Stomach smooth muscle (tissue), 2 donors: Measurements from ENCODE around the gene ATP7B.
A peak's percentile ranks its signal among the peaks of the same experiment; 100 is the strongest.

Experiments used
- H3K27ac ChIP-seq: one replicate; pipeline ENCODE4 v1.7.0; 2013; ENCODE audit warnings: mild to moderate bottlenecking, low read length, inconsistent platforms
- H3K27me3 ChIP-seq, 2 donors: one replicate each; pipeline ENCODE4 v1.7.0; 2013; ENCODE audit warnings: low read length in 2 of 2; ENCODE audit not compliant: insufficient read depth in 2 of 2, control insufficient read depth in 1 of 2
- H3K36me3 ChIP-seq, 2 donors: one replicate each; pipeline ENCODE4 v1.7.0; 2013; ENCODE audit warnings: low read length in 2 of 2; ENCODE audit not compliant: control insufficient read depth in 2 of 2, insufficient read depth in 2 of 2
- H3K4me1 ChIP-seq: one replicate; pipeline ENCODE4 v1.7.0; 2013; ENCODE audit warnings: low read length; ENCODE audit not compliant: control insufficient read depth, insufficient read depth
- H3K4me3 ChIP-seq, 2 donors: one replicate each; pipeline ENCODE4 v1.7.0; 2013; ENCODE audit warnings: low read length in 2 of 2
- H3K9ac ChIP-seq, 2 donors: one replicate each; pipeline ENCODE4 v1.7.0; 2013; ENCODE audit warnings: low read length in 2 of 2, mild to moderate bottlenecking in 1 of 2
- H3K9me3 ChIP-seq, 2 donors: one replicate each; pipeline ENCODE4 v1.7.0; 2013; ENCODE audit warnings: low read length in 2 of 2; ENCODE audit not compliant: control insufficient read depth in 2 of 2
- donor health status: healthy.
- donor health status: Pancreatic carcinoma.

Gene ATP7B

DNA sequence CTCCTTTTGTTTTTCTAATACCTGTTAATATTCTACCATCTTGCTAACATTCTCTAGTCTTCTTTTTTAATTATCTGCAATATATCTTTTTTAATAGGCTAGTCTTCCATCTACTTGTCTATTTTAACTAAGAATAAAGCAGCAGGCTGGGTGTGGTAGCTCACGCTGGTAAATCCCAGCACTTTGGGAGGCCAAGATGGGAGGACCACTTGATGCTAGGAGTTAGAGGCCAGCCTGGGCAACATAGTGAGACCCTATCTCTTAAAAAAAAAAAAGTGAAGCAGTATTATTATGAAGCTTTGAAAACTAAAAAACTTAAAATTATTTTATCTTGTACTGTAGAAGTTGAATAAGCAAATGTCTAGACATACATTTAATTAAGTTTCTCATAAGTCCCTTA, 16.6 kb upstream of the ATP7B start:
- H3K36me3 ChIP-seq = peaks cover 15 to 16% of the 10 kb centered on the region in 2 donors

GRCh38 chr13:52026246-52026626, 15.0 kb upstream of the ATP7B start:
- H3K9me3 ChIP-seq = no peaks in the 10 kb centered on the region
- H3K36me3 ChIP-seq = peaks cover 20 to 21% of the 10 kb centered on the region in 2 donors
- H3K4me3 ChIP-seq = no peak overlapping the region
- H3K4me1 ChIP-seq = no peaks in the 10 kb centered on the region
- no peak overlapping the region for H3K27ac ChIP-seq
- H3K27me3 ChIP-seq = no peaks in the 10 kb centered on the region
- H3K9ac ChIP-seq = no peak overlapping the region

More for the DNA sequence above, 16.6 kb upstream of the ATP7B start:
- Histone ChIP-seq H3K9me3 (no peaks in the 10 kb centered on the region), H3K4me3 (no peak overlapping the region), H3K27me3 (no peaks in the 10 kb centered on the region), H3K9ac (no peak overlapping the region), H3K27ac (no peak overlapping the region), H3K4me1 (no peaks in the 10 kb centered on the region)

DNA sequence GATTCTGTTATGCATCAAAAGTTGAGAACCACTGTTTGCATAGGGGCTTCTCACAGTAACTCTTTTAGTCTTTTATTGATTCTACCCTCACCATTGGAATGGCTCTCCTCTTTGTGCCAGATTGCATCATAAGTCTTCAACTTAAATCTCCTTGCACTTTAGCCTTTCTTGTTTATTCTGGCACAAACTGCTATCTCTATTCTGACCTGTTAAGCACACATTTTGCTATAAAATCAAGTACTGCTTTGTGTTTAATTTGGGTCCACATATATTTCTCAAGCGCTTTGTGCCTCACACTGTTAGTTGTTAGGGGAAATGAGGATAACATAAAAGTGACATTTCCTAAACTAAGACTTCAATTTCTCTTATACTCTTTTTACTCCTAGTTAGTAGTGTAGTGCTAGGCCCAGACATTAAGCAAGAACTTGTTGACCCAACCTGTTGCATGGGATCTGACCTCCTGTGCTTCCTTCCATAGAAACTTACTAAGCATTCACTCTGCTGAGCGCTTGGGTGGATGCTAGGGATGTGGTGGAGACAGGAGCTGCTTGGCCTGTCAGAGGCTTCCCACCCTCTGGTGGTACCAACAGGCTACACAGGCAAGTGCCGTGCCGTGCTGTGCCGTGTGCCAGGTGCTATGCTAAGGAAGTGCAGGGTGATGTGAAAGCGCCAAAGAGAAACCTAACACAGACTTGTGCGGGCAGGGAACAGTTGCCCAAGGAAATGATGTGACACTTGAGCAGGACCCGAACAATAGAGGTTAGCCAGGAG, 14.4 kb upstream of the ATP7B start:
- Histone ChIP-seq H3K9ac (no peak overlapping the region), H3K4me1 (no peaks in the 10 kb centered on the region), H3K4me3 (no peak overlapping the region), H3K27ac (no peak overlapping the region), H3K27me3 (no peaks in the 10 kb centered on the region), H3K36me3 (peaks cover 25% of the 10 kb centered on the region in 2 donors), H3K9me3 (no peaks in the 10 kb centered on the region)

DNA sequence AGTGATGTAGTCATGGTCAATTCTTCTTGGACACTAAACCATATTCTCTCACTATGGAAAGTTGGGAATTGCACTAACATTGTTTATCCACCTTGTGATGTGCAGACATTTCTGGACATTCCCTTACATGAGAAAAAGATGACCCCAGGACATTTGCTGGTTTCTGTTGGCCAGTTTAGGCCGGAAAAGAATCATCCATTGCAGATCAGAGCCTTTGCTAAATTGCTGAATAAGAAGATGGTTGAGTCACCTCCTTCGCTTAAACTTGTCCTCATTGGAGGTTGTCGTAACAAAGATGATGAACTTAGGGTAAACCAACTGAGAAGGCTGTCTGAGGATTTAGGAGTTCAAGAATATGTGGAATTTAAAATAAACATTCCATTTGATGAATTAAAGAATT, 13.2 kb upstream of the ATP7B start, which contains the start of gene UTP14C:
Gene UTP14C, plus strand, starts transcription at position 211 of the 400 bp plus-strand sequence. CDS start 4,114 bp downstream, outside the sequence.
- no peak within 1 kb of the TSS for H3K9ac ChIP-seq
- H3K27ac ChIP-seq = no peak within 1 kb of the TSS
- no peak within 1 kb of the TSS for H3K4me3 ChIP-seq
- no peaks in the 10 kb centered on the region for H3K4me1 ChIP-seq
- H3K36me3 ChIP-seq = peaks cover 33 to 37% of the 10 kb centered on the region in 2 donors
- no peaks in the 10 kb centered on the region for H3K27me3 ChIP-seq
- H3K9me3 ChIP-seq = no peaks in the 10 kb centered on the region

DNA sequence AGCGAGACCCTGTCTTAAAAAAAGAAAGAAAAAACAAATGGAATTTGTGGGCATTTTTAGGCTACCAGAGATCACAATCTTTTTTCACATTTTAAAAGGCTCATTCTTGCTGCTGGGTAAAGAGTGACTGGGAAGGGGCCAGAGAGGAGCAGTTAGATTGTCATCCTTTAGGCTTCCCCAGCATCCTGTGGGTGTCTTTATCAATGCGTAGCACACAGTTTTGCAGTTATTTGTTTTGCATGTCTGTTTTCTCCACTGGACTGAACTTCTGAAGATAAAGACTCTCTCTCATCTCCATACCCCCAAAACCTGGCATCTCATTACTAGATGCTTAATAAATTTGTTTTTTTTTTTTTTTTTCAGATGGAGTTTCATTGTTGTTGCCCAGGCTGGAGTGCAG, 11.1 kb upstream of the ATP7B start:
- Histone ChIP-seq H3K4me1 (no peaks in the 10 kb centered on the region), H3K36me3 (peaks cover 32 to 35% of the 10 kb centered on the region in 2 donors), H3K4me3 (no peak overlapping the region), H3K27ac (no peak overlapping the region), H3K9me3 (no peaks in the 10 kb centered on the region), H3K27me3 (no peaks in the 10 kb centered on the region), H3K9ac (no peak overlapping the region)

- Histone ChIP-seq H3K36me3 (peaks cover 27 to 32% of the 10 kb centered on the region in 2 donors), H3K4me3 (no peak overlapping the region), H3K27ac (no peak overlapping the region), H3K9ac (no peak overlapping the region), H3K9me3 (no peaks in the 10 kb centered on the region), H3K27me3 (no peaks in the 10 kb centered on the region), H3K4me1 (no peaks in the 10 kb centered on the region)
Measured at GRCh38 chr13:52020191-52020590, 8.9 kb upstream of the ATP7B start.

DNA sequence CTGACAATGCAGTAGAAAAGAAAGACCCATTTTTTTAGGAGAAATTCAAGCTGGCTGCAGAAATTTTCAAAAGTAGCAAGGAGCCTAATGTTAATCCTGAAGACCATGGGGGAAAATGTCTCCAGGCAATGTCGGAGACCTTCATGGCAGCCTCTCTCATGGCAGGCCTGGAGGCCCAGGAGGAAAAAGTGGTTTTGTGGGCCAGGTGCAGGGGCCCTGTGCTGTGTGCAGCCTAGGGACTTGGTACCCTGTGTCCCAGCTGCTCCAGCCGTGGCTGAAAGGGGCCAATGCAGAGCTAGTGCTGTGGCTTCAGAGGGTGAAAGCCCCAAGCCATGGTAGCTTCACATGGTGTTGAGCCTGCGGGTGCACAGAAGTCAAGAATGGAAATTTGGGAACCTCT, 5.0 kb upstream of the ATP7B start:
- no peak overlapping the region for H3K27ac ChIP-seq
- H3K36me3 ChIP-seq = peaks cover 16 to 18% of the 10 kb centered on the region in 2 donors
- no peak overlapping the region for H3K4me3 ChIP-seq
- H3K27me3 ChIP-seq = no peaks in the 10 kb centered on the region
- peaks cover 5% of the 10 kb centered on the region for H3K4me1 ChIP-seq
- H3K9ac ChIP-seq = no peak overlapping the region
- no peaks in the 10 kb centered on the region for H3K9me3 ChIP-seq

GRCh38 chr13:52012512-52012836, 1.2 kb upstream of the ATP7B start:
- H3K4me1 ChIP-seq = peaks cover 9% of the 10 kb centered on the region
- peak overlapping the region; percentile 94 to 99 for H3K4me3 ChIP-seq
- peaks cover 0 to 3% of the 10 kb centered on the region in 2 donors for H3K36me3 ChIP-seq
- peak overlapping the region; percentile 85 to 86 for H3K9ac ChIP-seq
- no peaks in the 10 kb centered on the region for H3K27me3 ChIP-seq
- H3K27ac ChIP-seq = peak overlapping the region; percentile 25
- H3K9me3 ChIP-seq = no peaks in the 10 kb centered on the region

- peak within 1 kb of the TSS; percentile 94 to 99 for H3K4me3 ChIP-seq
- H3K9me3 ChIP-seq = no peaks in the 10 kb centered on the region
- no peaks in the 10 kb centered on the region for H3K27me3 ChIP-seq
- H3K9ac ChIP-seq = peak within 1 kb of the TSS; percentile 85 to 86
- H3K4me1 ChIP-seq = peaks cover 9% of the 10 kb centered on the region
- H3K36me3 ChIP-seq = peaks cover 0 to 2% of the 10 kb centered on the region in 2 donors
- H3K27ac ChIP-seq = peak within 1 kb of the TSS; percentile 25
Measured at GRCh38 chr13:52011632-52012511, 622 bp upstream of the ATP7B start, which contains the start of gene ALG11. TSS of gene ALG11 (plus strand) at chr13:52012398. CDS start at chr13:52012419, 21 bp downstream.

GRCh38 chr13:52009946-52010345, 1.3 kb downstream of the ATP7B start:
- Histone ChIP-seq H3K27ac (no peak overlapping the region), H3K36me3 (no peaks in the 10 kb centered on the region), H3K9me3 (no peaks in the 10 kb centered on the region), H3K4me1 (peaks cover 9% of the 10 kb centered on the region), H3K9ac (no peak overlapping the region), H3K4me3 (no peak overlapping the region), H3K27me3 (no peaks in the 10 kb centered on the region)
